K562 (cell line): Measurements from ENCODE around the gene DR1.

Source experiments
- GABPA ChIP-seq: fragments of 200-800 bp; sonication (Bioruptor generic); conservative IDR thresholded peaks from 2 replicates; pipeline ENCODE4 v1.6.1; 2016; ENCODE audit warnings: low read depth, missing genetic modification characterization, missing compliant biosample characterization
- RAD21 ChIP-seq, 2 experiments: fragments of 250-450 bp in 1 of 2; fragments of 450-650 bp in 1 of 2; sonication (Bioruptor Pico) in 1 of 2; formaldehyde crosslinking in 1 of 2; IDR thresholded peaks in 1 of 2; conservative IDR thresholded peaks in 1 of 2; 2 replicates each; pipeline versions ENCODE4 v1.4.0 to v1.8.0; 2020 to 2022; ENCODE audit warnings: mild to moderate bottlenecking in 2 of 2, moderate library complexity in 1 of 2
- U2AF1 ChIP-seq: fragments of 200-400 bp; formaldehyde crosslinking; optimal IDR thresholded peaks from 2 replicates; pipeline ENCODE3; 2017; ENCODE audit warnings: mild to moderate bottlenecking, low read depth, low read length, moderate library complexity

GRCh38 chr1:93352376-93352775 lies 6.7 kb downstream of the DR1 start:
- TF ChIP-seq U2AF1: no peak
- no peak for TF ChIP-seq RAD21 (CRISPR knock-in tag; conservative IDR thresholded peaks at IDR 0.05 in 1 of 2, IDR thresholded peaks at IDR 0.05 in 1 of 2)
- TF ChIP-seq GABPA (tag): no peak
